Measurements from ENCODE around the gene EDN1. TPM values are rescaled to one million over a fixed set of nuclear protein-coding genes. Genes with fewer than 3 reads are reported as not detected.

EDN1 gene
- polyA plus RNA-seq, 3 donors: 0.11 to 0.71 TPM; not detected in 1

GRCh38 chr6:12333128-12333527 is 43.0 kb downstream of the EDN1 start:
- peak overlapping the region; percentile 23 for H3K4me2 ChIP-seq (replicated peaks; ENCODE audit: extremely low read depth, low read length, poor library complexity, severe bottlenecking)
- Mint-ChIP-seq H3K4me3 (no peak overlapping the region), H3K27ac (peak overlapping the region in 1 of 7 donors; percentile 40), H3K27me3 (ENCODE audit: low read depth in 3 of 3) (peaks cover 0 to 4% (median 3%) of the 10 kb centered on the region in 3 donors), H3K9me3 (peaks cover 0 to 2% (median 0%) of the 10 kb centered on the region in 7 donors), H3K36me3 (no peaks in the 10 kb centered on the region), H3K4me1 (peaks cover 35% of the 10 kb centered on the region)
- WGBS (ENCODE audit: insufficient coverage): no CpG with 5 or more reads among the region's 1 CpG
- no peaks in the 10 kb centered on the region for H3K79me2 ChIP-seq (ENCODE audit: insufficient read depth, low read length)
- TF ChIP-seq CTCF (IDR thresholded peaks at IDR 0.05): no peak
- no peak overlapping the region for H3K27ac ChIP-seq (ENCODE audit: low read depth in 1 of 2, low read length in 2 of 2)
- no peak overlapping the region for H2AFZ ChIP-seq (ENCODE audit: insufficient read depth, low read depth, low read length, poor library complexity, severe bottlenecking)
- peaks cover 24 to 29% of the 10 kb centered on the region in 2 donors for H3K4me1 ChIP-seq (ENCODE audit: control insufficient read depth in 1 of 2, insufficient read depth in 2 of 2, low read length in 2 of 2)
- H3K27me3 ChIP-seq (ENCODE audit: control insufficient read depth in 2 of 2, insufficient read depth in 2 of 2, low read length in 2 of 2): no peaks in the 10 kb centered on the region
- intact Hi-C loops (cut with micrococcal nuclease): no loop called here
- DNase-seq: no peak
- H3K36me3 ChIP-seq (replicated peaks in 1 of 2; ENCODE audit: control insufficient read depth in 1 of 2, insufficient read depth in 2 of 2, low read length in 2 of 2): no peaks in the 10 kb centered on the region
- H3K4me3 ChIP-seq (replicated peaks in 1 of 3; ENCODE audit: low read depth in 2 of 3, low read length in 3 of 3): peak overlapping the region in 1 of 3 experiments; percentile 29
- H4K20me1 ChIP-seq (ENCODE audit: insufficient read depth, low read length): no peaks in the 10 kb centered on the region
- H3K9ac ChIP-seq (ENCODE audit: insufficient read depth, low read length, poor library complexity, severe bottlenecking): no peak overlapping the region
- H3K9me3 ChIP-seq (replicated peaks in 1 of 2; ENCODE audit: control insufficient read depth in 1 of 2, insufficient read depth in 1 of 2, low read length in 2 of 2): no peaks in the 10 kb centered on the region

GRCh38 chr6:12334526-12335130 is 44.5 kb downstream of the EDN1 start:
- no peak for TF ChIP-seq CTCF (IDR thresholded peaks at IDR 0.05)
- peaks cover 0 to 2% (median 0%) of the 10 kb centered on the region in 7 donors for H3K9me3 Mint-ChIP-seq

More at GRCh38 chr6:12334526-12335130, 44.5 kb downstream of the EDN1 start:
- Histone ChIP-seq H3K9me3 (replicated peaks in 1 of 2; ENCODE audit: control insufficient read depth in 1 of 2, insufficient read depth in 1 of 2, low read length in 2 of 2) (no peaks in the 10 kb centered on the region), H3K4me1 (ENCODE audit: control insufficient read depth in 1 of 2, insufficient read depth in 2 of 2, low read length in 2 of 2) (peaks cover 24 to 29% of the 10 kb centered on the region in 2 donors), H3K27ac (ENCODE audit: low read depth in 1 of 2, low read length in 2 of 2) (no peak overlapping the region), H3K27me3 (ENCODE audit: control insufficient read depth in 2 of 2, insufficient read depth in 2 of 2, low read length in 2 of 2) (no peaks in the 10 kb centered on the region), H3K4me3 (replicated peaks in 1 of 3; ENCODE audit: low read depth in 2 of 3, low read length in 3 of 3) (no peak overlapping the region), H3K79me2 (ENCODE audit: insufficient read depth, low read length) (no peaks in the 10 kb centered on the region), H3K36me3 (replicated peaks in 1 of 2; ENCODE audit: control insufficient read depth in 1 of 2, insufficient read depth in 2 of 2, low read length in 2 of 2) (no peaks in the 10 kb centered on the region), H3K4me2 (replicated peaks; ENCODE audit: extremely low read depth, low read length, poor library complexity, severe bottlenecking) (no peak overlapping the region), H4K20me1 (ENCODE audit: insufficient read depth, low read length) (no peaks in the 10 kb centered on the region), H3K9ac (ENCODE audit: insufficient read depth, low read length, poor library complexity, severe bottlenecking) (no peak overlapping the region), H2AFZ (ENCODE audit: insufficient read depth, low read depth, low read length, poor library complexity, severe bottlenecking) (no peak overlapping the region)
- WGBS (ENCODE audit: insufficient coverage): 100% methylated on average over 3 of the region's 4 CpGs
- H3K27me3 Mint-ChIP-seq (ENCODE audit: low read depth in 3 of 3): peaks cover 0 to under 1% (median under 1%) of the 10 kb centered on the region in 3 donors
- DNase-seq: no peak
- H3K36me3 Mint-ChIP-seq: no peaks in the 10 kb centered on the region
- intact Hi-C loops (cut with micrococcal nuclease): no loop called here
- peaks cover 33% of the 10 kb centered on the region for H3K4me1 Mint-ChIP-seq
- no peak overlapping the region for H3K4me3 Mint-ChIP-seq
- H3K27ac Mint-ChIP-seq: peak overlapping the region in 2 of 7 donors; percentile 16 to 71

Data from CD14-positive monocyte (primary cell).